ENCODE measurements around the gene HSF4.

DNA sequence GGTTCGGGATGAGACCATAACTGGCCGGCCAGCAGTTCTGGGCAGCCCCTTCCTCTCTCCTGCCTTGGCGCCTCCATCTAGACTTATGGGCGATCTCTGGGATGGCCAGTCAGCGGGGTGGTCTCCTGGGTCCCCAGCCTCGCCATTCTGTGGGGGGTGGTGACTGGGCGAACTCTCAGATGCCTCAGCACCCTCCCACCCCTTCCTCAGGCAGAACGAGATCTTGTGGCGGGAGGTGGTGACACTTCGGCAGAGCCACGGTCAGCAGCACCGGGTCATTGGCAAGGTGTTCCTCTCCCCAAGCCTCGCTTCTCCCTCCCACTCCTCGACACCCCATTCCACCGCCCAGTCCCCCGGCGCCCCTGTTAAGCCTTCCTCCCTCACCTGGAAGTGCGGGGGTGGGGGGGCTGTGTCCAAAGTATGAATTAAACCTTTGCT is 1.6 kb downstream of the HSF4 start:
- TF ChIP-seq POLR2AphosphoS5 (IDR thresholded peaks at IDR 0.05; ENCODE audit: low read depth, low read length), result no peak
- no peak for TF ChIP-seq POLR2A (IDR thresholded peaks at IDR 0.05; ENCODE audit: low read depth, low read length)
- TF ChIP-seq SPI1 (IDR thresholded peaks at IDR 0.05; ENCODE audit: low read depth, low read length), result no peak
- no peak for TF ChIP-seq TAF1 (IDR thresholded peaks at IDR 0.05; ENCODE audit: low read depth, low read length)
- no peak for TF ChIP-seq PAX5 (IDR thresholded peaks at IDR 0.05; ENCODE audit: insufficient read depth, low read length, severe bottlenecking)
